ENCODE measurements around the gene SLC37A1. TPM values are rescaled to one million over a fixed set of nuclear protein-coding genes. Genes with fewer than 3 reads are reported as not detected.

Gene SLC37A1
- total and polyA plus RNA-seq, 9 of the 15 experiments (the other 6 are each of a cell fraction or from before 2014, with no cell fraction given), result 0.06 to 3.4 (median 0.40) TPM

DNA sequence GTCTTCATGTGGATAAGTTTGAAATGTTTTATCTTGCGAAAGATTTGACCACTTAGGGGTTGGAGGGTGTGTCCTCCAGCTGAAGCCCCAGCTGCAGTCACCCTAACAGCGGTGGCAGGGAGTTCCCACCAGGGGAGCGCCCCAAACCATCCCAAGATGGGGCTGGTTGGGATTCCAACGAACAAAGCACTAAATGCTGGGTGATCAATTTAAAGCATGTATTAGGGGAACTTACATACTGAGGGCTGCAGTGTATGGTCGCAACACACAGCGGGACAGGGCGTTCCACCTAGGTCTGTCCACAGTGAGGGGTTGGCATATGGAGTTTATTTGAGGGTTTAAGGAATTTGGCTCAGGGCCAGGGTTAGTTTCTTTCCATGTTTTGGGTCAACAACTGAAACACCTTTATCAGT is 26.3 kb downstream of the SLC37A1 start (continued):
- TF ChIP-seq, protein P1, sequence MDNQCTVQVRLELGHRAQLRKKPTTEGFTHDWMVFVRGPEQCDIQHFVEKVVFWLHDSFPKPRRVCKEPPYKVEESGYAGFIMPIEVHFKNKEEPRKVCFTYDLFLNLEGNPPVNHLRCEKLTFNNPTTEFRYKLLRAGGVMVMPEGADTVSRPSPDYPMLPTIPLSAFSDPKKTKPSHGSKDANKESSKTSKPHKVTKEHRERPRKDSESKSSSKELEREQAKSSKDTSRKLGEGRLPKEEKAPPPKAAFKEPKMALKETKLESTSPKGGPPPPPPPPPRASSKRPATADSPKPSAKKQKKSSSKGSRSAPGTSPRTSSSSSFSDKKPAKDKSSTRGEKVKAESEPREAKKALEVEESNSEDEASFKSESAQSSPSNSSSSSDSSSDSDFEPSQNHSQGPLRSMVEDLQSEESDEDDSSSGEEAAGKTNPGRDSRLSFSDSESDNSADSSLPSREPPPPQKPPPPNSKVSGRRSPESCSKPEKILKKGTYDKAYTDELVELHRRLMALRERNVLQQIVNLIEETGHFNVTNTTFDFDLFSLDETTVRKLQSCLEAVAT (IDR thresholded peaks at IDR 0.05), result 0 out of 4 replicates have a peak, but pooled peaks of 1 of the 2 experiments have one; percentile 15
- no peak for TF ChIP-seq FOXM1 (IDR thresholded peaks at IDR 0.05; ENCODE audit: low read depth)
- no peak for TF ChIP-seq FOXM1 (CRISPR knock-in tag; IDR thresholded peaks at IDR 0.05; ENCODE audit: low read depth)
- peak; percentile 71; the same call in 1 of the 2 replicates for TF ChIP-seq RB1 (IDR thresholded peaks at IDR 0.05; ENCODE audit: low read depth)
- TF ChIP-seq DACH1 (IDR thresholded peaks at IDR 0.05; ENCODE audit: partially characterized antibody), result peak; percentile 60
- TF ChIP-seq RBM15 (IDR thresholded peaks at IDR 0.05; ENCODE audit: insufficient read depth, low read length), result no peak
- TF ChIP-seq ARID2 (IDR thresholded peaks at IDR 0.05), result peak; percentile 73
- no peak for TF ChIP-seq SMAD4 (CRISPR knock-in tag; conservative IDR thresholded peaks at IDR 0.05)
- TF ChIP-seq RAD51 (IDR thresholded peaks at IDR 0.05; ENCODE audit: borderline replicate concordance, low read depth), result 0 out of 2 replicates have a peak, but pooled peaks have one; percentile 26
- TF ChIP-seq IFI16 (CRISPR knock-in tag; IDR thresholded peaks at IDR 0.05), result no peak
- no peak for TF ChIP-seq ZNF282 (CRISPR knock-in tag; IDR thresholded peaks at IDR 0.05)
- TF ChIP-seq TEAD1 (CRISPR knock-in tag; IDR thresholded peaks at IDR 0.05), result peak in 1 of 2 experiments; percentile 19; a peak in 1 of 4 replicates
- TF ChIP-seq, protein P2, sequence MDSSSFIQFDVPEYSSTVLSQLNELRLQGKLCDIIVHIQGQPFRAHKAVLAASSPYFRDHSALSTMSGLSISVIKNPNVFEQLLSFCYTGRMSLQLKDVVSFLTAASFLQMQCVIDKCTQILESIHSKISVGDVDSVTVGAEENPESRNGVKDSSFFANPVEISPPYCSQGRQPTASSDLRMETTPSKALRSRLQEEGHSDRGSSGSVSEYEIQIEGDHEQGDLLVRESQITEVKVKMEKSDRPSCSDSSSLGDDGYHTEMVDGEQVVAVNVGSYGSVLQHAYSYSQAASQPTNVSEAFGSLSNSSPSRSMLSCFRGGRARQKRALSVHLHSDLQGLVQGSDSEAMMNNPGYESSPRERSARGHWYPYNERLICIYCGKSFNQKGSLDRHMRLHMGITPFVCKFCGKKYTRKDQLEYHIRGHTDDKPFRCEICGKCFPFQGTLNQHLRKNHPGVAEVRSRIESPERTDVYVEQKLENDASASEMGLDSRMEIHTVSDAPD (CRISPR knock-in tag; IDR thresholded peaks at IDR 0.05), result no peak
- no peak for TF ChIP-seq ZZZ3 (IDR thresholded peaks at IDR 0.05)
- TF ChIP-seq, protein P3, sequence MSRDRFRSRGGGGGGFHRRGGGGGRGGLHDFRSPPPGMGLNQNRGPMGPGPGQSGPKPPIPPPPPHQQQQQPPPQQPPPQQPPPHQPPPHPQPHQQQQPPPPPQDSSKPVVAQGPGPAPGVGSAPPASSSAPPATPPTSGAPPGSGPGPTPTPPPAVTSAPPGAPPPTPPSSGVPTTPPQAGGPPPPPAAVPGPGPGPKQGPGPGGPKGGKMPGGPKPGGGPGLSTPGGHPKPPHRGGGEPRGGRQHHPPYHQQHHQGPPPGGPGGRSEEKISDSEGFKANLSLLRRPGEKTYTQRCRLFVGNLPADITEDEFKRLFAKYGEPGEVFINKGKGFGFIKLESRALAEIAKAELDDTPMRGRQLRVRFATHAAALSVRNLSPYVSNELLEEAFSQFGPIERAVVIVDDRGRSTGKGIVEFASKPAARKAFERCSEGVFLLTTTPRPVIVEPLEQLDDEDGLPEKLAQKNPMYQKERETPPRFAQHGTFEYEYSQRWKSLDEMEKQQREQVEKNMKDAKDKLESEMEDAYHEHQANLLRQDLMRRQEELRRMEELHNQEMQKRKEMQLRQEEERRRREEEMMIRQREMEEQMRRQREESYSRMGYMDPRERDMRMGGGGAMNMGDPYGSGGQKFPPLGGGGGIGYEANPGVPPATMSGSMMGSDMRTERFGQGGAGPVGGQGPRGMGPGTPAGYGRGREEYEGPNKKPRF (IDR thresholded peaks at IDR 0.05; ENCODE audit: low read depth, low read length), result no peak
- TF ChIP-seq, protein P4, sequence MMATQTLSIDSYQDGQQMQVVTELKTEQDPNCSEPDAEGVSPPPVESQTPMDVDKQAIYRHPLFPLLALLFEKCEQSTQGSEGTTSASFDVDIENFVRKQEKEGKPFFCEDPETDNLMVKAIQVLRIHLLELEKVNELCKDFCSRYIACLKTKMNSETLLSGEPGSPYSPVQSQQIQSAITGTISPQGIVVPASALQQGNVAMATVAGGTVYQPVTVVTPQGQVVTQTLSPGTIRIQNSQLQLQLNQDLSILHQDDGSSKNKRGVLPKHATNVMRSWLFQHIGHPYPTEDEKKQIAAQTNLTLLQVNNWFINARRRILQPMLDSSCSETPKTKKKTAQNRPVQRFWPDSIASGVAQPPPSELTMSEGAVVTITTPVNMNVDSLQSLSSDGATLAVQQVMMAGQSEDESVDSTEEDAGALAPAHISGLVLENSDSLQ (IDR thresholded peaks at IDR 0.05), result no peak
- TF ChIP-seq ZFX (CRISPR knock-in tag; IDR thresholded peaks at IDR 0.05), result no peak
- no peak for TF ChIP-seq ZNF507 (tag; conservative IDR thresholded peaks at IDR 0.05)
- no peak for TF ChIP-seq NCOA1 (IDR thresholded peaks at IDR 0.05; ENCODE audit: low read depth)
- no peak for TF ChIP-seq PTRF (tag; IDR thresholded peaks at IDR 0.05)
- peak; percentile 86 for TF ChIP-seq STAG1 (CRISPR knock-in tag; IDR thresholded peaks at IDR 0.05; ENCODE audit: borderline replicate concordance)
- TF ChIP-seq ATF1 (CRISPR knock-in tag; IDR thresholded peaks at IDR 0.05), result no peak
- peak; percentile 36; the same call in 1 of the 2 replicates for TF ChIP-seq ATF1 (tag; IDR thresholded peaks at IDR 0.05)
- no peak for TF ChIP-seq HMGN3 (IDR thresholded peaks at IDR 0.05; ENCODE audit: borderline replicate concordance, extremely low read depth, insufficient read length, low read depth, low read length)
- peak in 1 of 2 experiments; percentile 81; a peak in 2 of 4 replicates for TF ChIP-seq SIN3A (IDR thresholded peaks at IDR 0.05; ENCODE audit: borderline replicate concordance in 2 of 2, control insufficient read depth in 1 of 2, low read depth in 2 of 2, low read length in 2 of 2)

Data from K562 (cell line).